NCI-H82 treated with DMSO at 0.1 percent for 48 hours (cell line): ENCODE data around the gene MATN1.

Experiments
- DNase-seq: peaks from one replicate; lab custom pipeline; 2025; ENCODE audit not compliant: unreplicated experiment; lab: John Stamatoyannopoulos, UW

MATN1 gene

GRCh38 chr1:30665216-30666010 is 58.0 kb downstream of the MATN1 start:
- DNase-seq = no peak

DNA sequence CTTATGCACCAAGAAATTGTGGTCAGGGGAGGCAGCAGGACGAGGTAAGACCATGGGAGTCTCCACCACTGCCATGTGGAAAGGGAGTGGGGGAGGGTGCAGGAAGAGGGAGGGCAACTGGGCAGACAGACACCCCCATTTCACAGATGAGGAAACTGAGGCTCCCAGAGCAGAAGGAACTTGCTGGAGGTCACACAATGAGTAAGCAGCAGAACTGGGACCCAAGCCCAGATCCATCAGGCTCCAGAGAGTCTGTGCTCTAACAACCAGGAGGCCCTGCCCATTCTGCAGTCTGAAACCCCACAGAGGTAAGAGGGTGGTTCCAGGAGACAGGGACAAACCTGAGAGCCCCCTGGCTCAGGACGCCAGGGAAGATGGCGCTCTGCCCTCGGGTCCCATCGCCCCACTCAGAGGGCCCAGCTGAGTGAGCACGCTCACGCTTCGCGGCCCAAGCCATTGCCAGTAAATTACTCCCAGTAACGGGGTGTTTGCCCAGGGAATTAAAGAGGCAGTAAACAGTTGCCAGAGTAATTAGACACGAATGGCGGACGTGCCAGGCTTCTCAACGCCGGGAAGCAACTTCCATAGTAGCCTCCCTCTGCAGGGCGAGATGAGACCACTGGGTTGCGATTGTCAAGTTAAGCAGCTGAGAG is 59.2 kb downstream of the MATN1 start:
- DNase-seq = no peak

DNA sequence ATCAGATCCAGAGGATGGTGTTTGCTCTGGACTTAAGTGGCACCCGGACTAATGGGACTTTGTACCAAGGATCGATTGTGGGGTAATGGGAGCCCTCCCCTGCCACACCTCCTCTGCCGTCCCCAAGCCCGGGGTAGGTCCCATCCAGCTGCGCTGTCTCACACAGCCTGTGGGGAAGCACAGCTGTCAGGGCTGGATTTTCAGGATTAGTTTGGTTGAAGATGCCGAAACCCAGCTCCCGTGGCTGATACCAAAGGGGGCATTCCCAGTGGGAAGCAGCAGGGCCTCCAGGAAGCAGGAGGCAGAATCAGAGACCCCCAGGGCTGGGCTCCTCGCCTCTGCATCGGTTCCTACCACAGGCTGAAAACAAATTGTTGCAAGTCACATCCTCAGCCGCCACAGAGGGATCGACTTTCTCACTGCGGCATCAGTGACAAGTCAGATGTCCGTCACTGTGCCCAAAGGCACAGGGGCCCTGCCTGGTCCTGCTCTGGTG is 59.7 kb downstream of the MATN1 start:
- DNase-seq = no peak

- DNase-seq = no peak
These were observed 61.0 kb downstream of the MATN1 start for GRCh38 chr1:30662291-30662840.

DNA sequence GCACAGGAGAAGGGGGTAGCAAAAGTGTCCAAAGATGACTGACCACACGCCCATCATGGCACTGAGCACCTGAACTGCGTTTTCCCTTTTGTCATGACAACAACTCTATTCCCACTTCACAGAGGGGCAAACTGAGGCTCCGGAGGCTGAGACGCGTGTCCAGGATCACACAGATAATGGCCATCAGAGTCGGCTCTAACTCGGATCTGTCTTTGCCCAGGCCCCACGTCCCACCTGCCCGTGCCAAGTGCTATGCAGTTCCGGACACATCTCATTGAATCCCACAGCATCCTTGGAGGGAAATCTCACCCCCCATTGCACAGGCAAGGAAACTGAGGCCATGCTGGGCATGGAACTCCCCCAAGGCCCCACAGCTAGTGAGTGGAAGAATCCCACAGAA is 62.1 kb downstream of the MATN1 start:
- DNase-seq = no peak
